ENCODE measurements around the gene ARV1.
"Not testable (repeated sequence)": the region's sequence is repeated elsewhere in the genome, so short reads cannot be mapped to it uniquely, and the experiment has no call there.

Gene ARV1

DNA sequence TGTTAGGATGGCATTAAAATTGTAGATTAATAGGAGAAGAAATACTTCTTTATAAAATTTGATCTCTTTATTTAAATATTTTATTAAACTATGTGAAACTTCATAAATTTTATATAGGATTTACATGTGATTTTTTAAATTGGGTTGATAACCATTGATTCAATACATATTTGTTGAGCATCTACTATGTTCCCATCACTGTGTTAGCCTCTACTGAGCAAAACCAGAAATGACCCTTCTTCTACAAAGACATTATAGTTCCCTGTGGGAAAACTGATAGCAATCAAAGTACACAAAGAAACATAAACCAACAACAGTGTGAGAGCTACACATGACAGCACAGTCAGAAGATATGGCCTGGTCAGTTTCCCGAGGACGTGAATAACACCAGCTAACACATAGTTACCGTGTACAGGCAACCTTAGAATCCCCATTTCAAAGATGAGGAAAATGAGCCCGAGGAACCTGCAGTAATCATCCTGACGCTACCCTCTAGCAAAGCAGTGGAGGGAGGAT, 12.5 kb upstream of the ARV1 start:
- Mint-ChIP-seq H3K4me1 (peaks cover 34% of the 10 kb centered on the region), H3K4me3 (no peak overlapping the region), H3K27ac (no peak overlapping the region), H3K27me3 (no peaks in the 10 kb centered on the region), H3K9me3 (no peaks in the 10 kb centered on the region)
- DNase-seq (no peak), ATAC-seq (no peak)

DNA sequence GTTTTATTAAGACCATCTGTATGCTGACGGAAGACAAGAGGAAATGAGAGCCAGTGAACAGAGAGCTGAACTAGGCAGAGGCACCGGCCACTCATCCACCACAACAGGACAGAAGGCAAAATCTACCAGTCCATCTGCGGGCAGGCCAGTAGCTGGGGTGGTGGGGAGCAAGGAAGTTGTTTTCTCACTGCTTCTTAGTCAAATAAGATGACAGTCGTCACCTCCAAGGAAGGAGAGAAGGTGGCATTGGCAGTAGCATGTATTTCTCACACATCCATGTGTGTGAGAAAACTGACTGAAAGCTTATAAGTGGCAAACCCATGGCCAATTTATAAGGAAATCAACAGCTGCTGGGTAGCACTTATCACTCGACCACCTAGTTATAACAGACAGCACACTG, 8.5 kb upstream of the ARV1 start:
- DNase-seq = no peak
- Mint-ChIP-seq H3K27me3 (no peaks in the 10 kb centered on the region), H3K27ac (peak overlapping the region in 1 of 2 donors; percentile 11), H3K9me3 (no peaks in the 10 kb centered on the region), H3K4me3 (no peak overlapping the region), H3K4me1 (peaks cover 45% of the 10 kb centered on the region)
- ATAC-seq = no peak

DNA sequence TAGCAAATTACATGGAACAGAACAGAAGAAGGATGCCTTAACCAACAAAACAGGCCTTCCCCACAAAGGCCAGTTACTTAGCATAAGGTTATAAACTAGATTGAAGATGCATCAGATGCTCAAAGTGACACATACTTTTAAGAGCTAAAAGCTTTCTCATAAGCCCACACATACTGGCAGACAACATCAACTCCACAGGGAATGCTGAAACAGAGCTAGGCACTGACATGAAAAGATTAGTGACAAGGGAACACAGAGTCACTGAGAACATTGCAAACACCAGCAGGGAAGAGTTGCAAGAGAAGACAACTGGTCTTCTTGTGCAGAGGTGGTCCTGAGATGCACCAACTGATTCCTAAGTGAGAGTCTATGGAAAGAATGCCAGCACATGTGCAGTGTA, 7.1 kb upstream of the ARV1 start:
- Mint-ChIP-seq H3K27me3 (no peaks in the 10 kb centered on the region), H3K4me1 (peaks cover 57% of the 10 kb centered on the region), H3K27ac (no peak overlapping the region), H3K4me3 (no peak overlapping the region), H3K9me3 (no peaks in the 10 kb centered on the region)
- no peak for ATAC-seq
- DNase-seq = no peak

DNA sequence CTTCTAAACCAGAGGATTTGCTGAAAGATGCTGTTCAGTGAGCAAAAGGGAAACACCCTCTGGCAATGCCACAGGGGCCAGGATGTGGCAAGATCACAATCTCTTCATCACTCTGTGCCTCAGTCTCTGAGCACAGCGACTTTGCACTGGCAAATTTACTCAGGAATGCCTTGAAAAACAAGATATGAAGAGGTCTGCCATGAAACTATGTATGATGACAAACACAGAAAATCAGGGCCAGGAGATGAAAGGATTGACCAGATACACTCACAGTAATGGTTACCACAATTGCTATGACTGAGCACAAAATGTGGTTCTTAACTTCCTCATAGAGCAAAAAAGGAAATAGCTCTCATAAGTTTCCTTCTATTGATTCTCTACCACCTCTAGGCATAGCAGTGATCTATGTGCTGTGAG, 6.0 kb upstream of the ARV1 start:
- H3K4me3 Mint-ChIP-seq = peak overlapping the region; percentile 8 to 42
- H3K4me1 Mint-ChIP-seq = peaks cover 65% of the 10 kb centered on the region
- ATAC-seq (peak; percentile 91), DNase-seq (peak; percentile 20 to 67)
- no peaks in the 10 kb centered on the region for H3K27me3 Mint-ChIP-seq
- no peak overlapping the region for H3K27ac Mint-ChIP-seq
- H3K9me3 Mint-ChIP-seq = no peaks in the 10 kb centered on the region

DNA sequence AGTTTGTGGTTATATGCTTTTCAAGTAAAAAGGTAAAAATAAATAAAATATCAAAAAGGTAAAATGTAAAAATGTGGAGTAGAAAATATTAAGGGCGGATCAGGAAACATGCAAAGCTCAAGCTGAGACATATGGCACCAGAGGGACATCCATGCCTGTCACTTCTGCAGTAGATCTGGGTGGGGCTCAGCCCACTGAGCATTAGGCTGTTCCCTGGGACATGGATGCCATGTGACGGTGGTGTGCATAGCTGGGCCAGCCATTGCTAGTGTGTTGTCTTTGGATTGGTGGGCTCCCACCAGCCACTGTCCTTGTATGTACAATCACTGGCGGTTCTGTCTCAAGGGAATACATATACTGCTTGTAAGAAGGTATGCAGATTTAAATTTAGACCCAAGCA, 3.3 kb upstream of the ARV1 start:
- H3K4me1 Mint-ChIP-seq = peaks cover 52% of the 10 kb centered on the region
- no peak overlapping the region for H3K27ac Mint-ChIP-seq
- no peaks in the 10 kb centered on the region for H3K9me3 Mint-ChIP-seq
- DNase-seq = no peak
- no peaks in the 10 kb centered on the region for H3K27me3 Mint-ChIP-seq
- ATAC-seq = no peak
- no peak overlapping the region for H3K4me3 Mint-ChIP-seq

DNA sequence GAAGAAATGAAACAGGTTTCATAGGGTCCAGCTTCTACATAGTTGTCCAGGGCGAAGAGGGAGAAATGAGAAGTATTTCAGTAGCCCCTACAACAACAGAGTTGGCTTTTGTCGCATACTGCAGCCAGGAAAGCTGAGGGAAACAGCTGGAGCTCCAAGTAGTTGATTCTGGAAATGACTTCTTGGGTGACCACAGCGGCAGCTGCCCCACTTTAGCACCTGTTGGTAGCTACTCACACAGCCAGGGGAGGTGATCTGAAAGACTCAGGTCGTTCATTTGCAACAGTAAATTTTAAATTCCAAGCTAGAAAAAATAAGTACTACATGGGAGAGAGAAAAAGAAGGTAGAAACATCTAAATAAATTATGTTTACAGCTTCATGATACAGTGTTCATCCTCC, 2.5 kb upstream of the ARV1 start:
- no peak for DNase-seq
- Mint-ChIP-seq H3K27me3 (no peaks in the 10 kb centered on the region), H3K27ac (peak overlapping the region in 1 of 2 donors; percentile 43), H3K4me1 (peaks cover 52% of the 10 kb centered on the region), H3K4me3 (peak overlapping the region in 1 of 2 donors; percentile 34), H3K9me3 (no peaks in the 10 kb centered on the region)
- ATAC-seq = no peak

DNA sequence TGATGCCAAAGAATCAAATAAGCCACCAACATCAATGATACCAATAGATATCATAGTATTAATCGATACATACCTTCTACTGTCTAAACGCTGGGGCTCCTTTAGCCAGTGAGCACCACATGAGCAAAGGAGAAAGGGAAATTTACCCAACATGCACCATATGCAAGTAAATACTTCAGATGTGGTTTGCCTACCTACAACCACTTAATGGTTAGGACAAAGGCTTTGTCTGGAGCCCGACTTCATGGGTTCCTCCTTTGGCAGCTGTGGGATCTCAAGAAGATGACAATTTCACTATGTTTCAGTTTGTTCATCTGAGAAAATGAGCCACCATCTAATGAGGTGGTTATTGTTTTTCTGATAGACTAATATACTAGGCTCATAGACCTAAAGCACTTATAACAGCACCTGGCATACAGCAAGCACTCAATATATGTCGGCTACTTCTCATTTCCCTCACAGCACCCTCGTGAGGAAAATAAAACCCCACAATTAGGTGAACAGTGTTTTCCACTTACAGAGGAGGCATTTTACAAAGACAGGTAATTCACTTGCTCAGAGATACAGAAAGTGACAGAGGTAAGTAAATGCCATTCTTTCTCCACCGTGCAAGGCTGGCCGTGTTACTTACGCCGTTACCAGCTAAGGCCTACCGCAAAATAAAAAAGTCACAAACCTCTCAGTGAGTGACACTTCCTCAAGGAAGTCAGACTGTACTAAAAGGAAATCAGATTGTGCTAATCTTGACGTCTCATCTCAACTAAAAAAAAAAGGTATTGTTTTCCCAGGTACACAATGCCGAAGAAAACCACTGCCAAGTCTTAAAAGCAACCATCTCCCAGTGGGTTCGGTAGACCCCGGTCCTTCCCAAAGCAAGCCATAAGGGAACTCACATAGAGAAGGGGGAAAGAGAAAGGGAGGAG, 1.8 kb upstream of the ARV1 start:
- H3K27ac Mint-ChIP-seq = peak overlapping the region; percentile 92 to 97
- no peak for ATAC-seq
- DNase-seq = peak in 1 of 2 donors; percentile 22
- H3K9me3 Mint-ChIP-seq = no peaks in the 10 kb centered on the region
- peaks cover 45% of the 10 kb centered on the region for H3K4me1 Mint-ChIP-seq
- H3K4me3 Mint-ChIP-seq = peak overlapping the region; percentile 87 to 100
- H3K27me3 Mint-ChIP-seq = no peaks in the 10 kb centered on the region

DNA sequence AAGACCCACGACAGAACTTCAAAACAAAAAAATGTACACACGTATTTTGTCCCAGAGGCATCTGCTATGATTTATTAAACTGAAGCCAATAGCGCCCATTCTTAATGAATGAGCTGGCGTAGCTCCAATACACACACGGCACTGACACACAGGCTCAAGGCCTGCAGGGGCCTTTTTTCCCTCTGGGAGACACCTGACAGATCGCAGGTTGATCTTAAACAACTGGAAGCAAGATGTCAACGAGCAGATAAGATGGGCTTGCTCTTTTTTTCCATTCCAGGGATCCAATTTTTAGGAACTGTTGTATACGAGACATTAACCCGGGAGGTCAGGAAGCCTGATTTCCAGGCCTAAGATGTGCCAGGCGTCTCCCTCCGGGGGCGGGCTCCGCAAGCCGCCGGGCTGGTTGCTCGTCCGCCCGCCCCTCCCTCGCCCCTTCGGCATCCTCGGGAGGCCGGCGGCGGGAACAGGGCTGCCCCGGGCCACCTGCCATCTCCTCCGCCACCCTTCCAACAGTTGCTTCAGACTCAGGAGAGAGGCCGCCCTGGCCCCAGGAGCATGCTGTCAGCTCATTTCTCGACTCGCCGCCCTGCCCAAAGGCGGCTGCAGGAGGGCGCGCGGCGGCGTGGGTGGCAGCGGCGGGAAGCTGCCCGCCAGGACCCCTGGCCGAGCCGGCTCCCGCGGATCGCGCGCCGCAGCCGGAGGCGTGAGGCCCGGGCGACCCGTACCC, 968 bp upstream of the ARV1 start:
- peak; percentile 2 for ATAC-seq
- Mint-ChIP-seq H3K9me3 (no peaks in the 10 kb centered on the region), H3K27me3 (no peaks in the 10 kb centered on the region), H3K27ac (peak overlapping the region; percentile 92 to 97), H3K4me1 (peaks cover 37% of the 10 kb centered on the region), H3K4me3 (peak overlapping the region; percentile 87 to 100)
- peak in 1 of 2 donors; percentile 43 for DNase-seq

DNA sequence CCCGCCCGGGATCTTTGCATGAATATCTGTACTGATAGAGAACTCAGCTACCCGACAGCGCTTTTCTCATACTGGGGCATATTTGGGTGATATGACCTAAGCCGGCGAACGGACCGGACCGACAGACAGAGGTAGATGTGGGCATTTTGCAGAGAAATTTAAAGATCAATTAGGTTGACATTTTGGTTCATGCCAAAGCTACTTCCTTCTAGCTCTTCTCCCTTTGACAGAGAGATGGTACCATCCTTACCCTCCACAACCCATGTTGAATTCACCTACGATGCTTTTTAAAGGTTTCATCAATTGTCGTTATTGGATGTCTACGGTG, 459 bp downstream of the ARV1 start:
- H3K4me3 Mint-ChIP-seq = no peak overlapping the region
- H3K27ac Mint-ChIP-seq = peak overlapping the region; percentile 93 to 97
- H3K9me3 Mint-ChIP-seq = no peaks in the 10 kb centered on the region
- H3K27me3 Mint-ChIP-seq = no peaks in the 10 kb centered on the region
- DNase-seq (no peak), ATAC-seq (no peak)
- H3K4me1 Mint-ChIP-seq = peaks cover 22% of the 10 kb centered on the region

DNA sequence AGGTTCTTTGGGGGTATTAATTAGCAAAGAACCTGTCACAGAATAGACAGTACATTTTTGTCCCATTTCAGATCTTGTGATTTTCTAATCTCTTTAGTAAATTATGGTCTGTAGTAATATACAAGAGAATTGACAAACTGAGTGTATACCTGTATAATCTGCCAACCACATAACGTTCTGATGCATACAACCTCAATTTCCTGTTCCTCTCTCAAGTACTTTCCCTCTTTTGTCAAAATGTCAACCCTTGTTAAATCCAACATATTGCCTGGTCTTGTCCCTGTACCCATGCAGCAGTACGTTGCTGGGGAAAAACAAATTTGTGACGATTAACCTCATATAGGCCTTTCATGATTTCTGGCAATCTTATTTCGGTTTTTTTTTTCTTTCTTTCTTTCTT, 1.1 kb downstream of the ARV1 start:
- Mint-ChIP-seq H3K4me1 (peaks cover 20% of the 10 kb centered on the region), H3K27ac (peak overlapping the region; percentile 1 to 93), H3K27me3 (no peaks in the 10 kb centered on the region), H3K4me3 (no peak overlapping the region), H3K9me3 (no peaks in the 10 kb centered on the region)
- DNase-seq = no peak
- no peak for ATAC-seq

DNA sequence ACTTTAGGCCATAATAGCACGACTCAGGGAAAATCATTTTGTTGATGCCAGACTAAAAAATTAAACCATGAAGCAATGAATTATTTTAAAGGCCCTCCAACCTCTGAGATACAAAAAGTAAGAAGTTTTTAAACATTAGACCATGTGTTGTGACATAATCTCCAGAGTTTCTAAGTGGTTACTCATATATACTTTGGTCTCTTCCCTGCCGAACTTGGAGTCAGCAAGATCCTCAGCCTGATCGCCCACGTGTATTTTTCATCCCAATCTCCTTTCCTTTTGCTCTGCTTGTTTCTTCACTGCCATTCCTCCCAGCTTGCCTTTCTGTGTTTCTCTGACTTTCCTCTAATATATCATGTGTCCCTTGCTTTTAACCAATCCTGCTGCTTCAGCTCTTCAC, 3.8 kb downstream of the ARV1 start:
- Mint-ChIP-seq H3K9me3 (no peaks in the 10 kb centered on the region), H3K27me3 (no peaks in the 10 kb centered on the region), H3K4me1 (peaks cover 5% of the 10 kb centered on the region), H3K4me3 (no peak overlapping the region), H3K27ac (no peak overlapping the region)
- ATAC-seq = no peak
- no peak for DNase-seq

DNA sequence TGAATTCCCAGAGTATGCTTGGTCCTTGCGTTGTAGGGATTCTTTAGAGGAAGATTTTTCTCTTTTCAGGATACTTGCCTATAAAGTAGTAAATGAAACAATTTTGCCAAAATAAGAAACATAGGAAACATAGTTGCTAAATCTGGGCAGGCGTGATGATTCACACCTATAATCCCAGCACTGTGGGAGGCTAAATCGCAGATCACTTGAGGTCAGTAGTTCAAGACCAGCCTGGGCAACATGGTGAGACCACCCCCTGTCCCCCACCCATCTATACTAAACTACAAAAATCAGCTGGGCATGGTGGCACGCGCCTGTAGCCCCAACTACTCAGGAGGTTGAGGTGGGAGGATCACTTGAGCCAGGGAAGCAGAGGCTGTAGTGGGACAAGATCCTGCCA, 4.9 kb downstream of the ARV1 start:
- no peak overlapping the region for H3K27ac Mint-ChIP-seq
- no peaks in the 10 kb centered on the region for H3K27me3 Mint-ChIP-seq
- H3K4me1 Mint-ChIP-seq = peaks cover 5% of the 10 kb centered on the region
- no peak overlapping the region for H3K4me3 Mint-ChIP-seq
- ATAC-seq (no peak), DNase-seq (no peak)
- no peaks in the 10 kb centered on the region for H3K9me3 Mint-ChIP-seq

DNA sequence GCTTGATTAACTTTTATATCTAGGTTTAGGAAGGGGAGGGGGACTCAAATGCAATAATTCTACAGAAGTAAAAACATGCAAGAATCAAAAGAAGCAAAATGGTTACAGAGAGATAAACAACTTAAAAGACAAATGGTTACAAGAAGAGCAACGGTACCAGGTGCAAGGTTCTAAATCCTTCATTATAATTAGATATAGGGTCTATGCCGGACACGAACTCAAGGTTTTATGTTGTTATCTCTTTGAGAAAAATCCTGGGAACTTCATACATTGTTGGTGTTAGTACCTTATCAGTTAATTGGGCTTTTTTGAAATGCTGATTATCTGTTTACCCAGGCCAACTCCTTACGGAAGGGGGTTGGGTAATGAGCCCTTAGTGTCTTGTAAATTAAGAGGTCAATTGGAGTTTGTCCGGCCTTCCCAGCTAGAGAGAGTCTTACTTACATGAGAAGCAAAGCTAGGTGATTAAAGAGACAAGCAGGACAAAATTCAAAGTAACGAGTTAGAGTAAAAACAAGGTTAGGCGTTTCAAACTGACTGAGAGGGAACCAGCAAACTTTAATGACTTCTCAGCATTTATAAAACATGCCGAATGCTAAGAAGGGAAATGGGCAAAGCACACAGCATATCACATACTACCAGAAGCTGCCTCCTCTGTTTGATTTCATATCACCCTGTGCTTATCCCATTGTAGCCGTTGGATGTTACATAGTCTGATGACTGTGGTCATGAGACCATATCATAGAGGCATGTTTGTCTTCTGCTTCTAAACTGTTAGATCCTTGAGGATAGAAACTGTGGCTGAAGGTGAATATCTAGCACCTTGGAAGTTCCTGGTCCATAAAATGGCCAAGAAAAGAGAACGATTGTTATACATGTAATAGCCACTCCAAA, 6.0 kb downstream of the ARV1 start:
- not testable (repeated sequence) for H3K9me3 Mint-ChIP-seq, ATAC-seq, H3K4me1 Mint-ChIP-seq, H3K27ac Mint-ChIP-seq, H3K27me3 Mint-ChIP-seq, H3K4me3 Mint-ChIP-seq, DNase-seq

DNA sequence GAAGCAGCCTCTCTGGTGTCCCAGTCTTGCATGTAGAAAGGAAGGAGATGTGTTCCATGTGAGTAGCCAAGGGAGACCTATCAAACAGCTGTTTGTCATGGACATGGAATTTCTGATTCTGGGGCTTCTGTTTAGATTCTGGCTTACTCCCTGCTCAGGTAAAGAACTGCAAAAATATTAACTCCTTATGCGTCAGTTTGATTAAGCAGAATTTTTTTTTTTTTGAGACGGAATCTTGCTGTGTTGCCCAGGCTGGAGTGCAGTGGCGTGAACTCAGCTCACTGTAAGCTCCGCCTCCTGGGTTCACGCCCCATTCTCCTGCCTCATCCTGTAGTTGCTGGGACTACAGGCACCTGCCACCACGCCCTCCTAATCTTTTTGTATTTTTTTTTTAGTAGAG, 6.8 kb downstream of the ARV1 start:
- H3K9me3 Mint-ChIP-seq = no peaks in the 10 kb centered on the region
- H3K4me1 Mint-ChIP-seq = peaks cover 5% of the 10 kb centered on the region
- DNase-seq (no peak), ATAC-seq (no peak)
- no peak overlapping the region for H3K27ac Mint-ChIP-seq
- no peaks in the 10 kb centered on the region for H3K27me3 Mint-ChIP-seq
- H3K4me3 Mint-ChIP-seq = no peak overlapping the region

DNA sequence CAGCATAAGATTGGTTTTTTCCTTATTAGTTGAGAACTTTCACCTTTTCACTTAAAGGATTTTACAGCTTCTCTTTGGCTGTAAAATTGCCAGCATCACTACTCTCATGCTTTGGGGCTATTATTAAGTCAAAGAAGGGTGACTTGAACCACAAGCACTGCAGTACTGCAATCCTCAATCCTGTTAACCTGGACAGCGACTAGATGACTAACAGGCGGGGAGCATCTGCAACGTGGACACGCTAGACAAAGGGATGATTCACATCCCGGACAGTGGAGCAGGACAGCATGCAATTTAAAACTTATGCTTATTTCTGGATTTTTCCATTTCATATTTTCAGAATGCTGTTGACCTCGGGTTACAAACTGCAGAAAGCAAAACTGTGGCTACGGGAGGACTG, 8.1 kb downstream of the ARV1 start:
- H3K4me1 Mint-ChIP-seq = peaks cover 5% of the 10 kb centered on the region
- DNase-seq (no peak), ATAC-seq (no peak)
- no peak overlapping the region for H3K4me3 Mint-ChIP-seq
- no peaks in the 10 kb centered on the region for H3K9me3 Mint-ChIP-seq
- H3K27ac Mint-ChIP-seq = no peak overlapping the region
- H3K27me3 Mint-ChIP-seq = no peaks in the 10 kb centered on the region

All from stimulated activated naive CD8-positive, alpha-beta T cell treated with anti-CD3 and anti-CD28 coated beads, Interleukin-15, amount 100 ng/mL, for 72 hours (primary cell).